A673 (cell line): ENCODE measurements around the gene TSPAN10. TPM values are rescaled to one million over a fixed set of nuclear protein-coding genes. Genes with fewer than 3 reads are reported as not detected.

ENCODE experiments used
- BruUV-seq: library from RNA; stranded (reverse); fragments of 400-500 nt; replicated peaks from 2 replicates; lab custom pipeline; 2021; lab: Mats Ljungman, UMichigan
- CTCF ChIA-PET: fragments of 300-600 bp; sonication (Branson Sonifier 250); formaldehyde crosslinking; loops from one replicate; lab custom pipeline; 2022; ENCODE audit warnings: antibody characterized with exemption; lab: Charles Lee
- POLR2A ChIA-PET: fragments of 300-600 bp; sonication (Branson Sonifier 250); formaldehyde crosslinking; loops from one replicate; lab custom pipeline; 2022; ENCODE audit warnings: antibody characterized with exemption; ENCODE audit not compliant: low non-redundant PET; lab: Charles Lee
- DNase-seq: peaks from one replicate; pipeline ENCODE4 v3.0.0-alpha.2; 2015; ENCODE audit warnings: low spot score
- H3K27ac ChIP-seq: fragments of 200-600 bp; sonication (generic); 2 replicates; pipeline ENCODE4 v1.5.1; 2016; ENCODE audit warnings: mixed run types, low read depth, mild to moderate bottlenecking, mixed read lengths, antibody characterized with exemption, low read length; ENCODE audit not compliant: poor library complexity, severe bottlenecking
- H3K27me3 ChIP-seq: fragments of 200-600 bp; sonication (generic); replicated peaks from 2 replicates; pipeline ENCODE4 v1.6.1; 2017; ENCODE audit warnings: mixed run types, low read depth, mild to moderate bottlenecking, mixed read lengths, antibody characterized with exemption, low read length; ENCODE audit not compliant: insufficient read depth, poor library complexity
- H3K36me3 ChIP-seq: fragments of 200-600 bp; sonication (generic); 2 replicates; pipeline ENCODE4 v1.6.1; 2016; ENCODE audit warnings: mixed run types, mild to moderate bottlenecking, mixed read lengths, antibody characterized with exemption, low read length; ENCODE audit not compliant: insufficient read depth, poor library complexity, severe bottlenecking
- H3K4me1 ChIP-seq: fragments of 200-600 bp; sonication (generic); 2 replicates; pipeline ENCODE4 v1.6.1; 2017; ENCODE audit warnings: mixed run types, mild to moderate bottlenecking, mixed read lengths, antibody characterized with exemption, low read length; ENCODE audit not compliant: insufficient read depth, poor library complexity, severe bottlenecking
- H3K4me3 ChIP-seq: fragments of 200-600 bp; sonication (generic); 2 replicates; pipeline ENCODE4 v1.5.1; 2016; ENCODE audit warnings: low read depth, mixed run types, mild to moderate bottlenecking, mixed read lengths, low read length; ENCODE audit not compliant: poor library complexity, severe bottlenecking
- H3K9me3 ChIP-seq: fragments of 200-600 bp; sonication (generic); 2 replicates; pipeline ENCODE4 v1.6.1; 2016; ENCODE audit warnings: mixed run types, low read depth, mild to moderate bottlenecking, mixed read lengths, antibody characterized with exemption, low read length; ENCODE audit not compliant: poor library complexity, severe bottlenecking
- EZH2 ChIP-seq: fragments of 200-600 bp; sonication (generic); IDR thresholded peaks from 2 replicates; pipeline ENCODE4 v1.6.1; 2017; ENCODE audit warnings: borderline replicate concordance, low read depth, mild to moderate bottlenecking, mixed read lengths, antibody characterized with exemption, low read length; ENCODE audit not compliant: poor library complexity, severe bottlenecking
- intact Hi-C: fragments of 100-400 bp; cut with micrococcal nuclease; formaldehyde crosslinking; loops from one replicate; pipeline ENCODE4 v1.10.0; 2022; ENCODE audit not compliant: unreplicated experiment
- total RNA-seq: library from RNA; stranded (reverse); gene quantifications from 2 replicates; pipeline ENCODE4 v1.2.3, GENCODE V29; 2021
- TF ChIP-seq, protein P1 (sequence below): fragments of 300-800, 200-600 bp; sonication (generic); conservative IDR thresholded peaks from 2 replicates; pipeline ENCODE4 v1.5.1; 2017; ENCODE audit warnings: low read depth, mild to moderate bottlenecking, antibody characterized with exemption, low read length, moderate library complexity, mixed read lengths

TSPAN10 gene
- total RNA-seq, 1 experiment from 2014 or later, result 1.1 TPM

DNA sequence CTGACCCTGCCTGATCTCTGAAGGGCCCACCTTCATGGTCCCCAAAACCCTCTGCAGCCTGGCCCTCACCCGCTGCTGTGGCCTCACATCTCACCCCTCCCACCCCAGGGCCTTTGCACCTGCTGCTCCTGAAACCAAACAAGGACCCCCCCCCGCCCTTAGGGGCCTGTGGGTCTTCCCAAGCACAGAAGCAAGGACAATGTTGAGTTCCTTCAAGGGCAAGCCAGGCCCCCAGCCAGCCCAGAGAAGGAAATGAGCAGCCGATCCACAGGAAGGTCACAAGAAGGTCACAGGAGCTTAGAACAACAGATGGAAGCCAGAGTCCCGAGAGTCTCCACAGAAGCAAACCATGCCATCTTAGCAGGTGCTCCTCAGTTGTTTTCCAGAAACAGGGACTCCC is 19.8 kb downstream of the TSPAN10 start:
- no peak overlapping the region for H3K4me3 ChIP-seq
- TF ChIP-seq EZH2, result no peak
- TF ChIP-seq, protein P1, sequence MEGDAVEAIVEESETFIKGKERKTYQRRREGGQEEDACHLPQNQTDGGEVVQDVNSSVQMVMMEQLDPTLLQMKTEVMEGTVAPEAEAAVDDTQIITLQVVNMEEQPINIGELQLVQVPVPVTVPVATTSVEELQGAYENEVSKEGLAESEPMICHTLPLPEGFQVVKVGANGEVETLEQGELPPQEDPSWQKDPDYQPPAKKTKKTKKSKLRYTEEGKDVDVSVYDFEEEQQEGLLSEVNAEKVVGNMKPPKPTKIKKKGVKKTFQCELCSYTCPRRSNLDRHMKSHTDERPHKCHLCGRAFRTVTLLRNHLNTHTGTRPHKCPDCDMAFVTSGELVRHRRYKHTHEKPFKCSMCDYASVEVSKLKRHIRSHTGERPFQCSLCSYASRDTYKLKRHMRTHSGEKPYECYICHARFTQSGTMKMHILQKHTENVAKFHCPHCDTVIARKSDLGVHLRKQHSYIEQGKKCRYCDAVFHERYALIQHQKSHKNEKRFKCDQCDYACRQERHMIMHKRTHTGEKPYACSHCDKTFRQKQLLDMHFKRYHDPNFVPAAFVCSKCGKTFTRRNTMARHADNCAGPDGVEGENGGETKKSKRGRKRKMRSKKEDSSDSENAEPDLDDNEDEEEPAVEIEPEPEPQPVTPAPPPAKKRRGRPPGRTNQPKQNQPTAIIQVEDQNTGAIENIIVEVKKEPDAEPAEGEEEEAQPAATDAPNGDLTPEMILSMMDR, result no peak
- H3K27ac ChIP-seq, result no peak overlapping the region
- intact Hi-C loops, result no loop called here
- H3K4me1 ChIP-seq, result no peaks in the 10 kb centered on the region
- no TSS peak for BruUV-seq
- no peaks in the 10 kb centered on the region for H3K9me3 ChIP-seq
- ChIA-PET POLR2A (no interaction called here), CTCF (interaction anchor here (0.6 kb wide), 1 partner anchor 381 kb away, joined by 3 read pairs; the partner anchor contains the start of gene DCXR)
- no peaks in the 10 kb centered on the region for H3K27me3 ChIP-seq
- H3K36me3 ChIP-seq, result no peaks in the 10 kb centered on the region
- no peak for DNase-seq

DNA sequence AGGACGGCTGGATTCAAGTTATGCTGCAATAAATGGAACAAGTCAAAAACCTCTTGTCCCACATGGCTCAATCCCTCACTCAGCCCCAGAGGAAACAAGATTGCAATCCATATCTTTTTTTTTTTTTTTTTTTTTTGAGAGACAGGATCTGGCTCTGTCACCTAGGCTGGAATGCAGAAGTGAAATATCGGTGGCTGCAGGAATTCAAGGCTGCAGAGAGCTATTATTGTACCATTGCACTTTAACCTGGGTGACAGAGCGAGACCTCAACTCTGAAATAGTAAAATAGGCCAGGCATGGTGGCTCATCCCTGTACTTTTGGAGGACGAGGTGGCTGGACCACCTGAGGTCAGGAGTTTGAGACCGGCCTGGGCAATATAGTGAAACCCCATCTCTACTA is 22.0 kb downstream of the TSPAN10 start:
- no peak for DNase-seq
- intact Hi-C loops, result no loop called here
- H3K9me3 ChIP-seq, result no peaks in the 10 kb centered on the region
- H3K36me3 ChIP-seq, result no peaks in the 10 kb centered on the region
- CTCF ChIA-PET, result no interaction called here
- H3K4me1 ChIP-seq, result no peaks in the 10 kb centered on the region
- no peaks in the 10 kb centered on the region for H3K27me3 ChIP-seq
- POLR2A ChIA-PET, result no interaction called here
- no peak for TF ChIP-seq EZH2
- TF ChIP-seq, protein P1, result no peak
- H3K4me3 ChIP-seq, result no peak overlapping the region
- no TSS peak for BruUV-seq
- H3K27ac ChIP-seq, result no peak overlapping the region

DNA sequence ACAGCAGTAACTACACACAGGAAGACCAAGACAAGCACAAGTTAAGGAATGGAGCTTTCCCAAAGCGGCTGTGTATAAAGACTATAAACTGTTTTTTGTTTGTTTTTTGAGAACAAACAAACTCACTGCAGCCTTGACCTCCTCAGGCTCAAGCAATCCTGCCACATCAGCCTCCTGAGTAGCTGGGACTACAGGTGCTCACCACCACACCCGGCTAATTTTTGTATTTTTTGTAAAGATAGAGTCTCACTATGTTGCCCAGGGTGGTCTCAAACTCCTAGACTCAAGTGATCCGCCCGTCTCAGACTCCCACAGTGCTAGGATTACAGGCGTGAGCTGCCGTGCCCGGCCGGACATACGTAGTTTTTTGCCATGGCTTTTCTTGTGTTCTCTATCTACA is 23.4 kb downstream of the TSPAN10 start:
- POLR2A ChIA-PET, result interaction anchor here (0.5 kb wide), 1 partner anchor 12 kb away, joined by 3 read pairs; no protein-coding TSS in a partner anchor
- Histone ChIP-seq H3K4me3 (no peak overlapping the region), H3K27me3 (no peaks in the 10 kb centered on the region), H3K4me1 (peaks cover 6% of the 10 kb centered on the region), H3K36me3 (peaks cover 7% of the 10 kb centered on the region), H3K27ac (no peak overlapping the region), H3K9me3 (no peaks in the 10 kb centered on the region)
- intact Hi-C loops, result no loop called here
- no peak for TF ChIP-seq EZH2
- TF ChIP-seq, protein P1, result no peak
- BruUV-seq, result no TSS peak
- CTCF ChIA-PET, result no interaction called here
- no peak for DNase-seq
